DMS114 treated with DMSO at 0.1 percent for 48 hours (cell line): Measurements from ENCODE around the gene PLEKHH2.

Source experiments
- DNase-seq: peaks from one replicate; lab custom pipeline; 2025; ENCODE audit not compliant: unreplicated experiment; lab: John Stamatoyannopoulos, UW

The PLEKHH2 gene

DNA sequence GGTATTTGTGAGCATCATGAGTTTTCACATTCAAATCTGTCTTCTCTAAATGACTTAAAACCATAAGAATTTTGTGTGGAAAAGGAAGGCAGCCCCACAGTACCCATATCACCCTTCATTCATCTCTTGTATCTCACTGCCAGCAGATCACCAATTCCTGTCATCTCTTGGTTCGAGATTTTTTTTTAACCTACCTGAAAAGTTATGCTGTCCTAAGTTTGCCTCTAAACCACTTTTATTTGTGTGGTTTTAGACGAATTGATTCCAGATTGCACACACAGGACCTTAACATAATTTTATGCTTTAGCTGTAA is 169.6 kb downstream of the PLEKHH2 start:
- DNase-seq, result no peak

DNA sequence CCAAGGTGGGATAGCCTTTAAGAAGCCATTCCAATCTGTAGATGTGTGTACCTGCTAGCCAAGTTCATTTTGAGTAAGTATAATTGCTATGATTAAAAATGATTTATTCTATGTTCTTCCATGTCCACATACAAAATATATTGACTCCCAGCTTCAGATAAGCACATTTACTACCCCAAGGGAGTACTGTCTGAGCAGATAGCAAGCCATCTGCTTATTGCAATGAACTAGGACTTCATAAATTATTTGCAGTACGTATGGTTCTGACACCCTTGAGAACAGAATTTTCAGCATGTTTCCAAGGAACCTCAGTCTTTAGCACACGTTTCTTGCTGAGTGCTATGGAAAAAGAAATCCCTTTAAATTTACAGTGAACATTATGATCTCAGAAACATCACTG is 173.4 kb downstream of the PLEKHH2 start:
- no peak for DNase-seq

DNA sequence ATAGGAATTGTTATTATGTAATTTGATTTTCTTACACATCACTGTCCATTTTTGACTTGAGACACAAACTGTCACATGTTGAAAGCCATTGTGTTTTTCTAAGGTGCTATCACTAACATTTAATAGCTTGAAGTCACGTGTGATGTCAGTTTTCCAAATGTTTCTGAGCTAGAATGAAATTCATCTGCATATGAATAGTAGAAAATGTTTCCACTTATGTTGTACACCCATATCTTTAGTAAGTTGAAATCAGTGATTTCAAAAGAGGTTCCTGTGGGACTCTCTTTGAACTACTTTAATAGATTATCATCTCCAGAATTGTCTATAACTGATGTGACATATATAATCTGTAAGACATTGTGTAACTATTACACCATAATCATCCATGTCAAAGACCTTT is 173.8 kb downstream of the PLEKHH2 start:
- no peak for DNase-seq

DNA sequence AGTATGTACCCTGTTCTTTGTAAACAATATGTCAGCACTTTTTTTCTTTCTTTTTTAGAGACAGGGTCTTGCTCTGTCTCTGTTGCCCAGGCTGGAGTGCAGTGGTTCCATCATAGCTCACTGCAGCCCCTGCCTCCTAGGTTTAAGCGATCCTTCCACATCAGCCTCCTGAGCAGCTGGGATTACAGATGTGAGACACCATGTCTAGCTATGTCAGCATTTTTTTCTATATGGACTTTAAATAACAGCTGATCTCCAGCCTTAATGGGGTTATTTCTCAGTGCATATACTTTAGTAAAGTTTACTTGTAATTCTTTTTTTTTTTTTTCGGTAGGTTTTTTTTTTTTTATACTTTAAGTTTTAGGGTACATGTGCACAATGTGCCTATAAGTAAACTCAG is 174.9 kb downstream of the PLEKHH2 start:
- DNase-seq, result no peak

DNA sequence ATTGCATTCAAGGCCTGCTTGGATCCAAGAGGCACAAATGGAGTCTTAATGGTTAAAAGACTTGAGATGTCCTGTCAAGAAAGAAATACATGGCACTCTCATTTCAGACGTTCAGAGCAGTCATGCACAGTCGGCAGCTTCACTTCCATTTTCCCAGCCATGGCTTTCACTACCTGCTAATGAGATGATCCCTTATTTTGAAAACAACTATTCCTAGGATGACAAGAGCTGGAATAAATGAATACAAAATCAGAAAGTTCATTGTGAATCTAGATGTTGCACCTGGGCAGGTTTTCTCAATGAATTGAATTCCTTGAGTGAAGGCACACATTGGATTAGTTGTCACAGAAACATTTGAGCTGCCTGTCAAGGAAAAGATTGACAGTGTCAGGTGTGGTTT is 175.9 kb downstream of the PLEKHH2 start:
- no peak for DNase-seq

DNA sequence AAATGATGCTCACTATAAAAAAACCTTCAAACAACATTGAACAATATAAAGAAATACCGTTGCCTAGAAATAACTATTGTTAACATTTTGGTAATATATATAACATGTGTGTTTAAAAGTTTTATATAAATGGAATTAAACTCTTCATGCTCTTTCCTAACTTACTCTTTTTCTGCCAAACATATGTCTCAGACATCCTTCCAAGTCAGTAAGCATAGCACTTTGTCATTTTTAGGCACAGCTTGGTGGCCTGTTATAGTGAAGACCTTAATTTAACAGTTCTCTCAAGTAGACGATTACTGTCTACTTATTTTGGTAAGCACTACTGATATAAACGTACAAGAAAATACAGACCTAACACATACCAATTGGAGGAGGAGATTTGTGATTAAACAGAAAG is 177.7 kb downstream of the PLEKHH2 start:
- DNase-seq, result no peak
